Testis (tissue), 3 donors: Measurements from ENCODE around the gene SFMBT2. TPM values are rescaled to one million over a fixed set of nuclear protein-coding genes. Genes with fewer than 3 reads are reported as not detected.

ENCODE experiments used
- DNase-seq: peaks from one replicate; pipeline ENCODE4 v3.0.0-alpha.2; 2019
- H3K27ac ChIP-seq, 2 donors: fragments of 200-600 bp; sonication (generic); one replicate each; pipeline ENCODE4 v1.5.1; 2019
- H3K27me3 ChIP-seq: fragments of 200-600 bp; sonication (generic); one replicate; pipeline ENCODE4 v1.5.1; 2019
- H3K36me3 ChIP-seq: fragments of 200-600 bp; sonication (generic); one replicate; pipeline ENCODE4 v1.5.1; 2017; ENCODE audit warnings: low read depth; ENCODE audit errors: missing control alignments
- H3K4me1 ChIP-seq: fragments of 200-600 bp; sonication (generic); one replicate; pipeline ENCODE4 v1.5.1; 2019
- H3K4me3 ChIP-seq, 2 donors: fragments of 200-600 bp; sonication (generic); one replicate each; pipeline ENCODE4 v1.5.1; 2017 to 2019
- H3K9me3 ChIP-seq: fragments of 200-600 bp; sonication (generic); one replicate; pipeline ENCODE4 v1.5.1; 2017
- CTCF ChIP-seq, 3 experiments: fragments of 450-650 bp in 2 of 3; fragments of 200-600 bp in 1 of 3; sonication (generic) in 1 of 3; IDR thresholded peaks; one replicate each; pipeline ENCODE4 v1.5.1; 2016 to 2019; ENCODE audit warnings: antibody characterized with exemption in 3 of 3, mild to moderate bottlenecking in 2 of 3, moderate library complexity in 1 of 3
- POLR2A ChIP-seq: fragments of 450-650 bp; IDR thresholded peaks from one replicate; pipeline ENCODE4 v1.6.1; 2017; ENCODE audit warnings: antibody characterized with exemption, mild to moderate bottlenecking, moderate library complexity
- WGBS, 2 donors: methylation state at CpG; one replicate each; pipeline ENCODE4 v1.1.5; 2018; 5-methylcytosine and 5-hydroxymethylcytosine counted together
- intact Hi-C: fragments of 100-400 bp; cut with DNase I; formaldehyde crosslinking; loops from one replicate; pipeline ENCODE4 v1.15.1; 2023; ENCODE audit warnings: low total_unique reads
- polyA plus RNA-seq: library from polyadenylated mRNA; stranded (reverse); fragments of 350-450 nt; fragmentation: Illumina TruSeq; extraction: RNeasy Lipid Tissue Mini Kit (QIAGEN cat#74804); gene quantifications from one replicate; pipeline ENCODE4 v1.2.3, GENCODE V29; 2014; ENCODE audit warnings: low read depth, low replicate concordance; ENCODE audit not compliant: insufficient read depth
- total RNA-seq, 2 donors: library from RNA; depleted of rRNA; stranded (reverse); fragments of >200 nt; gene quantifications; one replicate each; pipeline ENCODE4 v1.2.3, GENCODE V29; 2016

The SFMBT2 gene
- total and polyA plus RNA-seq, 3 donors from 2014 or later: 3.6 to 8.5 (median 7.6) TPM

GRCh38 chr10:7319632-7320031 lies 91.2 kb downstream of the SFMBT2 start:
- no peaks in the 10 kb centered on the region for H3K9me3 ChIP-seq
- H3K27ac ChIP-seq: no peak overlapping the region
- no peaks in the 10 kb centered on the region for H3K36me3 ChIP-seq
- intact Hi-C loops: no loop called here
- H3K27me3 ChIP-seq: no peaks in the 10 kb centered on the region
- H3K4me1 ChIP-seq: peaks cover 3% of the 10 kb centered on the region
- no peak overlapping the region for H3K4me3 ChIP-seq
- TF ChIP-seq POLR2A: no peak
- no peak for DNase-seq

GRCh38 chr10:7318836-7319235 lies 92.0 kb downstream of the SFMBT2 start:
- 31 to 43% methylated on average over 9 of the region's 9 CpGs for WGBS, 2 donors

GRCh38 chr10:7317786-7318446 lies 92.9 kb downstream of the SFMBT2 start:
- Histone ChIP-seq H3K4me3 (no peak overlapping the region), H3K27ac (no peak overlapping the region), H3K27me3 (no peaks in the 10 kb centered on the region), H3K36me3 (no peaks in the 10 kb centered on the region), H3K4me1 (peaks cover 3% of the 10 kb centered on the region), H3K9me3 (no peaks in the 10 kb centered on the region)
- no peak for TF ChIP-seq POLR2A
- no peak for TF ChIP-seq CTCF (IDR thresholded peaks at IDR 0.05)
- intact Hi-C loops: no loop called here
- DNase-seq: no peak
- 79 to 87% methylated on average over 4 of the region's 4 CpGs for WGBS, 2 donors

More at GRCh38 chr10:7318836-7319235, 92.0 kb downstream of the SFMBT2 start:
- Histone ChIP-seq H3K27ac (no peak overlapping the region), H3K36me3 (no peaks in the 10 kb centered on the region), H3K4me1 (peaks cover 3% of the 10 kb centered on the region), H3K27me3 (no peaks in the 10 kb centered on the region), H3K4me3 (no peak overlapping the region), H3K9me3 (no peaks in the 10 kb centered on the region)
- TF ChIP-seq POLR2A: no peak
- no peak for DNase-seq
- intact Hi-C loops: no loop called here

GRCh38 chr10:7316839-7317238 lies 94.0 kb downstream of the SFMBT2 start:
- no peak overlapping the region for H3K27ac ChIP-seq
- H3K4me3 ChIP-seq: no peak overlapping the region
- intact Hi-C loops: no loop called here
- no peaks in the 10 kb centered on the region for H3K27me3 ChIP-seq
- H3K4me1 ChIP-seq: peaks cover 3% of the 10 kb centered on the region
- 89 to 90% methylated on average over 2 of the region's 2 CpGs for WGBS, 2 donors
- no peaks in the 10 kb centered on the region for H3K9me3 ChIP-seq
- no peaks in the 10 kb centered on the region for H3K36me3 ChIP-seq
- no peak for DNase-seq
- TF ChIP-seq POLR2A: no peak
- no peak for TF ChIP-seq CTCF (IDR thresholded peaks at IDR 0.05)

GRCh38 chr10:7315906-7316305 lies 94.9 kb downstream of the SFMBT2 start:
- peaks cover 3% of the 10 kb centered on the region for H3K4me1 ChIP-seq
- WGBS, 2 donors: 54 to 56% methylated on average over 2 of the region's 2 CpGs
- no peak for DNase-seq
- H3K27me3 ChIP-seq: no peaks in the 10 kb centered on the region
- TF ChIP-seq POLR2A: no peak
- TF ChIP-seq CTCF (IDR thresholded peaks at IDR 0.05): no peak
- H3K9me3 ChIP-seq: no peaks in the 10 kb centered on the region
- H3K27ac ChIP-seq: no peak overlapping the region
- intact Hi-C loops: no loop called here
- H3K4me3 ChIP-seq: no peak overlapping the region
- H3K36me3 ChIP-seq: no peaks in the 10 kb centered on the region

- Histone ChIP-seq H3K27ac (no peak overlapping the region), H3K36me3 (no peaks in the 10 kb centered on the region), H3K27me3 (no peaks in the 10 kb centered on the region), H3K4me3 (no peak overlapping the region), H3K4me1 (peaks cover 3% of the 10 kb centered on the region), H3K9me3 (no peaks in the 10 kb centered on the region)
- TF ChIP-seq POLR2A (no peak), CTCF (IDR thresholded peaks at IDR 0.05) (no peak)
- 78 to 85% methylated on average over 4 of the region's 4 CpGs for WGBS, 2 donors
- intact Hi-C loops: no loop called here
- DNase-seq: no peak
These were observed 96.7 kb downstream of the SFMBT2 start for GRCh38 chr10:7314170-7314569.
